ENCODE results near the gene PLXNA4.

GRCh38 chr7:132511387-132511786, 64.9 kb downstream of the PLXNA4 start:
- TF ChIP-seq, protein P1, sequence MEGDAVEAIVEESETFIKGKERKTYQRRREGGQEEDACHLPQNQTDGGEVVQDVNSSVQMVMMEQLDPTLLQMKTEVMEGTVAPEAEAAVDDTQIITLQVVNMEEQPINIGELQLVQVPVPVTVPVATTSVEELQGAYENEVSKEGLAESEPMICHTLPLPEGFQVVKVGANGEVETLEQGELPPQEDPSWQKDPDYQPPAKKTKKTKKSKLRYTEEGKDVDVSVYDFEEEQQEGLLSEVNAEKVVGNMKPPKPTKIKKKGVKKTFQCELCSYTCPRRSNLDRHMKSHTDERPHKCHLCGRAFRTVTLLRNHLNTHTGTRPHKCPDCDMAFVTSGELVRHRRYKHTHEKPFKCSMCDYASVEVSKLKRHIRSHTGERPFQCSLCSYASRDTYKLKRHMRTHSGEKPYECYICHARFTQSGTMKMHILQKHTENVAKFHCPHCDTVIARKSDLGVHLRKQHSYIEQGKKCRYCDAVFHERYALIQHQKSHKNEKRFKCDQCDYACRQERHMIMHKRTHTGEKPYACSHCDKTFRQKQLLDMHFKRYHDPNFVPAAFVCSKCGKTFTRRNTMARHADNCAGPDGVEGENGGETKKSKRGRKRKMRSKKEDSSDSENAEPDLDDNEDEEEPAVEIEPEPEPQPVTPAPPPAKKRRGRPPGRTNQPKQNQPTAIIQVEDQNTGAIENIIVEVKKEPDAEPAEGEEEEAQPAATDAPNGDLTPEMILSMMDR (optimal IDR thresholded peaks at IDR 0.05 in 1 of 3, IDR thresholded peaks at IDR 0.05 in 1 of 3, conservative IDR thresholded peaks at IDR 0.05 in 1 of 3; ENCODE audit: extremely low read depth in 1 of 3, insufficient read depth in 2 of 3, low read length in 3 of 3) = no peak
- no peak for TF ChIP-seq EZH2 (IDR thresholded peaks at IDR 0.05; ENCODE audit: low read length)

Data from keratinocyte (primary cell).